Measurements from ENCODE around the gene SCML2. TPM values are rescaled to one million over a fixed set of nuclear protein-coding genes. Genes with fewer than 3 reads are reported as not detected.
"Not testable (repeated sequence)": the region's sequence is repeated elsewhere in the genome, so short reads cannot be mapped to it uniquely, and the experiment has no call there.

Gene SCML2
- total RNA-seq, 1 donor, result 1.4 TPM

- H3K4me3 ChIP-seq (ENCODE audit: insufficient read depth, low read length), result no peak overlapping the region
- TF ChIP-seq, protein P1, sequence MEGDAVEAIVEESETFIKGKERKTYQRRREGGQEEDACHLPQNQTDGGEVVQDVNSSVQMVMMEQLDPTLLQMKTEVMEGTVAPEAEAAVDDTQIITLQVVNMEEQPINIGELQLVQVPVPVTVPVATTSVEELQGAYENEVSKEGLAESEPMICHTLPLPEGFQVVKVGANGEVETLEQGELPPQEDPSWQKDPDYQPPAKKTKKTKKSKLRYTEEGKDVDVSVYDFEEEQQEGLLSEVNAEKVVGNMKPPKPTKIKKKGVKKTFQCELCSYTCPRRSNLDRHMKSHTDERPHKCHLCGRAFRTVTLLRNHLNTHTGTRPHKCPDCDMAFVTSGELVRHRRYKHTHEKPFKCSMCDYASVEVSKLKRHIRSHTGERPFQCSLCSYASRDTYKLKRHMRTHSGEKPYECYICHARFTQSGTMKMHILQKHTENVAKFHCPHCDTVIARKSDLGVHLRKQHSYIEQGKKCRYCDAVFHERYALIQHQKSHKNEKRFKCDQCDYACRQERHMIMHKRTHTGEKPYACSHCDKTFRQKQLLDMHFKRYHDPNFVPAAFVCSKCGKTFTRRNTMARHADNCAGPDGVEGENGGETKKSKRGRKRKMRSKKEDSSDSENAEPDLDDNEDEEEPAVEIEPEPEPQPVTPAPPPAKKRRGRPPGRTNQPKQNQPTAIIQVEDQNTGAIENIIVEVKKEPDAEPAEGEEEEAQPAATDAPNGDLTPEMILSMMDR (IDR thresholded peaks at IDR 0.05; ENCODE audit: extremely low read depth, low read depth, low read length), result no peak
- H2AFZ ChIP-seq (ENCODE audit: low read length), result no peak overlapping the region
- H3K4me2 ChIP-seq (ENCODE audit: insufficient read depth, low read length), result no peak overlapping the region
- no peaks in the 10 kb centered on the region for H3K36me3 ChIP-seq (ENCODE audit: insufficient read depth, low read length)
- no peak for DNase-seq (ENCODE audit: insufficient read length, low spot score, missing footprints)
- no peaks in the 10 kb centered on the region for H3K9me3 ChIP-seq (ENCODE audit: low read depth, low read length)
- H4K20me1 ChIP-seq (ENCODE audit: insufficient read depth, low read length), result no peaks in the 10 kb centered on the region
- no peaks in the 10 kb centered on the region for H3K4me1 ChIP-seq (ENCODE audit: insufficient read depth, low read length)
- no peaks in the 10 kb centered on the region for H3K27me3 ChIP-seq (ENCODE audit: insufficient read depth, low read length)
- no peaks in the 10 kb centered on the region for H3K79me2 ChIP-seq (ENCODE audit: insufficient read depth, low read length)
- no peak overlapping the region for H3K27ac ChIP-seq (ENCODE audit: low read depth, low read length)
Measured at GRCh38 chrX:18252644-18253359, 101.7 kb downstream of the SCML2 start.

- DNase-seq (ENCODE audit: insufficient read length, low spot score, missing footprints); H3K9me3 ChIP-seq (ENCODE audit: low read depth, low read length); H2AFZ ChIP-seq (ENCODE audit: low read length); H3K27me3 ChIP-seq (ENCODE audit: insufficient read depth, low read length); H3K4me1 ChIP-seq (ENCODE audit: insufficient read depth, low read length); H3K79me2 ChIP-seq (ENCODE audit: insufficient read depth, low read length); H3K4me2 ChIP-seq (ENCODE audit: insufficient read depth, low read length); H3K36me3 ChIP-seq (ENCODE audit: insufficient read depth, low read length); H4K20me1 ChIP-seq (ENCODE audit: insufficient read depth, low read length); H3K4me3 ChIP-seq (ENCODE audit: insufficient read depth, low read length); H3K27ac ChIP-seq (ENCODE audit: low read depth, low read length): not testable (repeated sequence)
Measured at GRCh38 chrX:18229646-18230045, 124.8 kb downstream of the SCML2 start.

GRCh38 chrX:18228069-18228468 lies 126.4 kb downstream of the SCML2 start:
- peak; percentile 38 for DNase-seq (ENCODE audit: insufficient read length, low spot score, missing footprints)
- no peaks in the 10 kb centered on the region for H3K36me3 ChIP-seq (ENCODE audit: insufficient read depth, low read length)
- H3K79me2 ChIP-seq (ENCODE audit: insufficient read depth, low read length), result no peaks in the 10 kb centered on the region
- H3K9me3 ChIP-seq (ENCODE audit: low read depth, low read length), result no peaks in the 10 kb centered on the region
- TF ChIP-seq, protein P1 (IDR thresholded peaks at IDR 0.05; ENCODE audit: extremely low read depth, low read depth, low read length), result no peak
- no peak overlapping the region for H3K27ac ChIP-seq (ENCODE audit: low read depth, low read length)
- no peak overlapping the region for H3K4me3 ChIP-seq (ENCODE audit: insufficient read depth, low read length)
- no peak overlapping the region for H2AFZ ChIP-seq (ENCODE audit: low read length)
- no peaks in the 10 kb centered on the region for H4K20me1 ChIP-seq (ENCODE audit: insufficient read depth, low read length)
- no peaks in the 10 kb centered on the region for H3K27me3 ChIP-seq (ENCODE audit: insufficient read depth, low read length)
- H3K4me1 ChIP-seq (ENCODE audit: insufficient read depth, low read length), result no peaks in the 10 kb centered on the region
- no peak overlapping the region for H3K4me2 ChIP-seq (ENCODE audit: insufficient read depth, low read length)

GRCh38 chrX:18227458-18227857 lies 127.0 kb downstream of the SCML2 start:
- Histone ChIP-seq H3K4me3 (ENCODE audit: insufficient read depth, low read length) (no peak overlapping the region), H3K9me3 (ENCODE audit: low read depth, low read length) (no peaks in the 10 kb centered on the region), H3K27me3 (ENCODE audit: insufficient read depth, low read length) (no peaks in the 10 kb centered on the region), H3K79me2 (ENCODE audit: insufficient read depth, low read length) (no peaks in the 10 kb centered on the region), H2AFZ (ENCODE audit: low read length) (no peak overlapping the region), H3K4me1 (ENCODE audit: insufficient read depth, low read length) (no peaks in the 10 kb centered on the region), H3K27ac (ENCODE audit: low read depth, low read length) (no peak overlapping the region), H3K4me2 (ENCODE audit: insufficient read depth, low read length) (no peak overlapping the region), H4K20me1 (ENCODE audit: insufficient read depth, low read length) (no peaks in the 10 kb centered on the region), H3K36me3 (ENCODE audit: insufficient read depth, low read length) (no peaks in the 10 kb centered on the region)
- TF ChIP-seq, protein P1 (IDR thresholded peaks at IDR 0.05; ENCODE audit: extremely low read depth, low read depth, low read length), result no peak
- no peak for DNase-seq (ENCODE audit: insufficient read length, low spot score, missing footprints)

Measured in osteoblast (primary cell).